IPS DF 19.7 (cell line): ENCODE data around the gene KRTAP20-4.

Experiments
- DNase-seq: peaks from one replicate; pipeline ENCODE4 v3.0.0-alpha.2; 2013; ENCODE audit warnings: low read depth, low spot score

Gene KRTAP20-4

GRCh38 chr21:30620522-30620921 lies at the start of gene KRTAP20-4:
TSS of gene KRTAP20-4 (plus strand) at chr21:30620627.
- DNase-seq, result no peak

- no peak for DNase-seq
Observed at GRCh38 chr21:30577766-30578165, 42.7 kb upstream of the KRTAP20-4 start.

- no peak for DNase-seq
Observed at GRCh38 chr21:30579346-30579745, 41.1 kb upstream of the KRTAP20-4 start.

GRCh38 chr21:30580132-30580531 lies 40.3 kb upstream of the KRTAP20-4 start:
- DNase-seq, result no peak

GRCh38 chr21:30582870-30583269 lies 37.6 kb upstream of the KRTAP20-4 start:
- DNase-seq, result no peak

GRCh38 chr21:30590297-30590696 lies 30.1 kb upstream of the KRTAP20-4 start, which contains the start of gene KRTAP22-2:
TSS of gene KRTAP22-2 (minus strand) at chr21:30590397.
- no peak for DNase-seq

- no peak for DNase-seq
Observed at GRCh38 chr21:30592140-30592539, 28.3 kb upstream of the KRTAP20-4 start, which contains the start of gene KRTAP6-3. TSS of gene KRTAP6-3 (plus strand) at chr21:30592440. CDS start at chr21:30592446, 6 bp downstream.

- no peak for DNase-seq
Observed at GRCh38 chr21:30598802-30599201, 21.6 kb upstream of the KRTAP20-4 start, which contains the start of gene KRTAP6-2. TSS of gene KRTAP6-2 (minus strand) at chr21:30598902. CDS start at chr21:30598874, 28 bp downstream.

GRCh38 chr21:30600787-30601186 lies 19.6 kb upstream of the KRTAP20-4 start, which contains the start of gene KRTAP22-1:
TSS of gene KRTAP22-1 (plus strand) at chr21:30601087.
- no peak for DNase-seq

- DNase-seq, result no peak
Observed at GRCh38 chr21:30605968-30606367, 14.5 kb upstream of the KRTAP20-4 start.

- DNase-seq, result no peak
Observed at GRCh38 chr21:30612132-30612531, 8.3 kb upstream of the KRTAP20-4 start.

- no peak for DNase-seq
Observed at GRCh38 chr21:30613836-30614235, 6.6 kb upstream of the KRTAP20-4 start, which contains the start of gene KRTAP6-1. TSS of gene KRTAP6-1 (minus strand) at chr21:30613930. CDS start at chr21:30613904, 26 bp downstream.

- DNase-seq, result no peak
Observed at GRCh38 chr21:30615199-30615598, 5.2 kb upstream of the KRTAP20-4 start.

GRCh38 chr21:30616125-30616524 lies 4.3 kb upstream of the KRTAP20-4 start, which contains the start of gene KRTAP20-1:
TSS of gene KRTAP20-1 (plus strand) at chr21:30616425. CDS start at chr21:30616455, 30 bp downstream.
- DNase-seq, result no peak

GRCh38 chr21:30620080-30620479 lies 347 bp upstream of the KRTAP20-4 start:
- DNase-seq, result no peak

GRCh38 chr21:30623362-30623761 lies 2.9 kb downstream of the KRTAP20-4 start:
- no peak for DNase-seq

GRCh38 chr21:30625449-30626165 lies 5.2 kb downstream of the KRTAP20-4 start:
- DNase-seq, result no peak

- no peak for DNase-seq
Observed at GRCh38 chr21:30628109-30628508, 7.7 kb downstream of the KRTAP20-4 start.

GRCh38 chr21:30629200-30629599 lies 8.8 kb downstream of the KRTAP20-4 start:
- DNase-seq, result no peak

- no peak for DNase-seq
Observed at GRCh38 chr21:30634906-30635305, 14.5 kb downstream of the KRTAP20-4 start, which contains the start of gene KRTAP20-2. TSS of gene KRTAP20-2 (plus strand) at chr21:30635206. CDS start at chr21:30635264, 58 bp downstream.

GRCh38 chr21:30638686-30639085 lies 18.3 kb downstream of the KRTAP20-4 start:
- no peak for DNase-seq

GRCh38 chr21:30642564-30642963 lies 22.1 kb downstream of the KRTAP20-4 start, which contains the start of gene KRTAP20-3:
TSS of gene KRTAP20-3 (plus strand) at chr21:30642864.
- no peak for DNase-seq

GRCh38 chr21:30646904-30647414 lies 26.5 kb downstream of the KRTAP20-4 start:
- no peak for DNase-seq
